COLO668 (cell line): ENCODE results near the gene KRT71.

Experiments
- DNase-seq: peaks from one replicate; lab custom pipeline; 2025; ENCODE audit not compliant: unreplicated experiment; lab: John Stamatoyannopoulos, UW

KRT71 gene

DNA sequence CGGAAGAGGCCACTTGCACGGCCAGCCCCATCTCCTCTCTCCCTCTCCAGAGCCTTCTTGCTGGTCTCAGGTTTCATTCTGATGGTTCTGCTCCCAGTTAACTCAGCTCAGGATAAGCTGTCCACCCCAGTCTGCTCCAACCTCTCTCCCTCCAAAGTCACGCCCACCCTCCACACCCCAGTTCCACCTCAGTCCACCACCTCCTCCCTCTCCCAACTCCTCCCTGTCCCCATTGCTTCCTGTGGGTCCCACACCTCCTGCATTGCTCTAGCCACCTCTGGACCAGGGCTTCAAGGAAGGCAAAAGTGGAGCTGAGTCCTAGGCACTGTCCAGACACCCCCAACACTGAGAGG, 13.1 kb downstream of the KRT71 start:
- no peak for DNase-seq

DNA sequence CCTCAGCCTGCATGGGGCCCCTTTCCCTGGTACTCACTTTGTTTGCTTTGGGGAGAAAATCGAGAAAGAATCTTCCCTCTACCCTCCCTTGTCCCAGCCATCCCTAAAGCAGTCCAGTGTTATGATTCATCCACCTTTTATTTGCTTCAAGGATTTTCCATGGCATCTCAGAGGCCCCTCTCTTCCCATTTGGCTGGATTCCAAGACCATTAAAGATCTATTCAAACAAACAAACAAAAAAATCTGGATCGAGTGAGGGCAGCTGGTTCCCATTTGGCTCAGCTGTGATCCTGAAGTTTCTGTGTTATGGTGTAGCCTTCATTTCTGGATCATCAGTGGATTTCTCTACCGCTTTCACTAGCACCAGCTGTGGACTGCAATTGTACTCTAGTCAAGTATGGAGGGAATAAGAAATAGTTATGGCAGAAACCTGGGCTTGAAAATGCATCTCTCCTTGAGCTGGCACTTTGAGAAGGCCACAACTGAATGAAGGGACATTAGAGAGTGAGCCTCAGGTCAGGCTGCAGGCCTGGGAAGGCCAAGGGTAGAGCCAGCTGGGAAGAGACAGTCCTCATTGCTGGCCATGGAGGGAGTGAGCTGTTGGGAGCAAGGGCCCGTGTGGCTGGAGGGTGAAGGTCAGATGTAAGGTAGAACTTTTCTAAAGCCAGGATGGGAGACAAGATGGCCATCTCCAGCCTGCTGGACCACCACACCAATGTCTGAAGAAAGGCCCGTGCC, 13.7 kb downstream of the KRT71 start:
- DNase-seq, result peak; percentile 4

DNA sequence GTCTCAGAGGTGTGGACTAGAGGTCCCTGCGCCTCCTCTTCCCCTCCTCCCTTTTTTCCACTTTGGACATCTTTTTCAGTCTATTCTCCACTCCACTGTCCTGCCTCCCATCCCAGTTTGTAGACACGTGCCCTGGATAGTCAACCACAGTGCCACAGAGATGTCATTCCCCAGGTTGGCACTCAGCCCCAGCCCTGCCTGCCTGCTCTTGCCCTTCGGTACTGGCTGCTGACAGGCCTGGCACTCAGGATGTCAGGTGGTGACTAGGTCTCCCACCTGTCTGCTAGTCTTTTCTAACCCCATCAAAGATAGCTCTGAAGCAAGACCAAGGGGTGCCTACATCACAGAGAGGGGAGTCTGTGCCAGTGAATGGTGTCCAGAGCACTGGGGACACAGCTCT, 15.8 kb downstream of the KRT71 start:
- no peak for DNase-seq

DNA sequence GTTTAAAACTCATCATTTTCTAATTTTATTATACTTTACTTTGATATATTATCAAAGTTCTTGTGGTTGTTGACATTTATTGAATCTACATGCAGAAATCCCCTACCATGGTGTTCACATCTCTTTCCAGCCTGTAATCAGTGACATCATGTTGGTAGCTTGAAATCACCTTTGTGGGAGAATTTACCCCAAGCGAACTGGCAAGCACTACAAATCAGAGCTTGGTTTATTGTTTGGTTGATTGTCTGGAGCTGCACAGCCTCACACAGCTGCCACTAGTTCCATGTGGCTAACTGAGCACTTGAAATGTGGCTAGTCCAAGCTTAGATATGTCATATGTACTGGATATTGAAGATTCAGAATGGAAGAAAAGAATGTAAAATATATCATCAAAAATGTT, 17.4 kb downstream of the KRT71 start:
- no peak for DNase-seq

DNA sequence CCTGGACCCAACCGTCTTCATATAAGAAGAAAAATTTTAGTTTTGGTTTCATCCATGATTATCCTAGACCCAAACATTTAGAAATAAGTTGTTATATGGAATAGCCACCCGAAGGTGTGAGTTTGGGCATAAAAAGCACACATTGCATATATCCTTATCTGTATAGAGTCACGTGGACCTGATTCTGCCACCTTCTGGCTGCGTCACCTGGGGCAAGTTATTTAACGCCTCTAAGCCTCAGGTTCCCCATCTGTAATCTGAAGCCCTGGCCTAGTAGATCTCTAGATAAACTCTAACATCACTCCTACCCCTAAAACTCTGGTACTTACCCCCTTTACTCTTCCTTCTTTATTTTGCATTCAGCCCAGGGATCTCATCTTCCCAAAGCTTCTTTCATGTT, 18.5 kb downstream of the KRT71 start:
- DNase-seq, result peak; percentile 22

DNA sequence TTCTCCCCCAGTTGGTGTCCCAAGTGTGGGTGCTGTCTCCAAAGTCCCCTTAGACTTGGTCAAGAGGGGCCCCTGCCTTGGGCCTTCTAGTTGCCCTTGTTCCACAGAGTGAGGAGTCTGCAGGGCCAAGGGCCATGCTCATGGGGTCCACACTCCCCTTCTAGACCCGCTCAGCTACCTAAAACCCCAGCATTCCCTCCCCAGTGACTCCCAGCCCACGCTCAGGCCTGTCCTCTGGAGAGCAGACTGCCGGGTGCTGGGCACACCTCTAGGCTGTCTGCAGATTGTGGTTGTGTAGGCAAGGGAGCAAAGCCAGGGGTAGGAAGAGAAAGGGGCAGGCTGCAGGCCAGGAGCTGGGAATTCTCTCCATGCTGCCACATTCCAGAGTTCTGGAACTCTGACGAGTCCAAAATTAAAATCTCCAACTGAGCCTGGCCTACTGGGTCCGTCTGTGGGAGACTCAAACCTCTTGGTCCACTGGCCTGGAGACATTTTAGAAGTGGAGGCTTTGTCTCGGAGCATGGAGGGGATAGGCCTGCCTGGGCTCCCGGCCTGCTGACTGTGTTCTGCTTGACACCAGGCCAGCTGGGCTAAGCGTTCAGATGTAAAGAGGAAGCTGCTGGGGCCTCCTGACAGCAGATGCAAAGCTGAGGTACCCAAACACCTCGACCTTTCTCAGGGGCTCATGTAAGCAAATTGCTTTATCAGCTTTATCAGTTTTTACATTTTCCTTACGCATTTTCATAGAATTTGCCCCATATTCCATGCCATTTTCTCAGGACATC, 19.1 kb downstream of the KRT71 start:
- DNase-seq, result no peak

DNA sequence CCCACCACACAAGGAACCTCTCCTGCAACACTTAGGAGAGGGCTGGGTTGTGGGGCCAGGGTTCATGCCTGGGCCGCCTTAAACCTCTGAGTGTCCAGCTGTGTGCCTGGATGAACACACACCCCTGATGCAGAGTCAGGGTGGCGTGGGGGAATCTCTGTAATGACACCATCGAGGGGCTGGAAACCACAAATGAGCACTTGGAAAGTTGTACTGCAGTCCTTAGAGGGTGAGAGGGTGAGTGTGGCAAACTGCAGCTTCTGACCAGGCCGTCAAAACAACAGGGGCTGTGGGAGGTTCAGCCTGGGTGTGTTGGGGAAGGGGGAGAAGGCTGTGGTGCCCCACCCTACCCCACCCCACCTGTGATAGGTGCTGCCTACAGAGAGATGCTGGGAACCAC, 20.3 kb downstream of the KRT71 start:
- DNase-seq, result no peak

DNA sequence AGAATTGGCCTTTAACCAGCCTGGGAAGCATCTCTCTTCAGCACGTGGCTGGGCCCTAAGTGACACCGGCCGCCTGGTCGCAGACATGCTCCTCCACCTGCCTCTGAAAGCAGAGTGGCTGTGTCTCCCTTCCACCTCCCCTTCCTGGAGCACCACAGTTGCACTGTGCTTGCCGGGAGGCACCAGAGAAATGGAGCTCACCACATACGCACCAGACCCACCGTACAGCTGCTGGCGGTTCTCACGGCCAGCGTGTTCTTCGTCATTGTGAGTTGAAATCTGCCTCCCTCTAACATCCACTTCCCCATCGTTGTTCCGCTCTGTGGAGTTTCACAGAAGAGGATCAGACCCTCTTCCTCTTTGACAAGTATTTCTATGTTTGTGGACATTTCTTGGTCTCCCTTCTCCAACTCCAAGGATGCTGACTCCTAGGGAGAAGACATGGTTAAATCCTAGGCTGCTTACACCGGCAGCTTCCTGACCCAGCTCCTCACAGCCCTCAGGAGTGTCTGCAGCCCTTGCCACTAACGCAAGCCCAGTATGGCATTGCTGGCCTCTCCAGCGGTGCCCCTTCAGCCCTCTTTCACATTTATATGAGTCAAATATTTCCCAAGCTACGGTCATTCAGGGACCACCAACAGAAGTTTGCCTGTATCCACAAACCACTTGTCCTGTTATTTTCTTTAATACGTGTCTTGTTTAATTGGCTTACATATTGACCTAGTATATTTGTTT, 21.2 kb downstream of the KRT71 start:
- no peak for DNase-seq

DNA sequence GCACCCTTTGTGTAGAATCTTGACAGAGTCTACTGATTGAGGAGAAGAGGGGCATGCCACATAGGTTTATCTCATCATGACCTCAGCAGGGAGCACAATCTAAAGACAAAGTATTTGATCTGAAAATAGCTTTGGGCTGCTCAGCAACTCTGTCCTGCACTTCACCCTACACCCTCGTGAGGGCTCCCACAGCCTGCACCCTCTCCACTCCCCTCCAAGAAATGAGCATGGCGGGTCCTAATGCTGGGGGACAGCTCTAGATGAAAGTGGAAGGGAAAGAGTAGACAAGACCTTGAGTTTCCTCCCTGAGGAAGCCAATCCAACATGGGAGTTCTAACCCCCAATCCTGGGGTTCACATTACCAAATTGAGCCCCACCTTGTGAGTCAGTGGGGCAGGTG, 22.0 kb downstream of the KRT71 start:
- no peak for DNase-seq

DNA sequence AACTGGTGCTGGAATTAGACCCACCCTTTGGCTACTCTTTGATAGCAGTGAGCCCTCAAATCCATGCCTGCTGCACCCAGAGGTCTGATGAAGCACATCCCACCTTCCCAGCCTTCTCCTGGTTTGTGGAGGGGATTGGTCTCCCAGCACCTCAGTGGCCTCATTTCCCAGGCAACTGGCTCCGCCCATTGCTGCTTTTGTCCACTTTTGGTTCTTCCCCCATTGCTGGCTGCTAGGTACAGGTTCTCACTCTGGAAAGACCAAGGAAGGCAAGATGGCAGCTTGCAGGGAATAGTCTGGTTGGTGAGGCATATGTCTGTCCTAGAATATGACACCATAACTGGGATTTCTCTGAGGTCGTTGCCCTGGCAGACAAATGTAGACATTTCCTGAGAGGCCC, 22.6 kb downstream of the KRT71 start:
- DNase-seq, result no peak

DNA sequence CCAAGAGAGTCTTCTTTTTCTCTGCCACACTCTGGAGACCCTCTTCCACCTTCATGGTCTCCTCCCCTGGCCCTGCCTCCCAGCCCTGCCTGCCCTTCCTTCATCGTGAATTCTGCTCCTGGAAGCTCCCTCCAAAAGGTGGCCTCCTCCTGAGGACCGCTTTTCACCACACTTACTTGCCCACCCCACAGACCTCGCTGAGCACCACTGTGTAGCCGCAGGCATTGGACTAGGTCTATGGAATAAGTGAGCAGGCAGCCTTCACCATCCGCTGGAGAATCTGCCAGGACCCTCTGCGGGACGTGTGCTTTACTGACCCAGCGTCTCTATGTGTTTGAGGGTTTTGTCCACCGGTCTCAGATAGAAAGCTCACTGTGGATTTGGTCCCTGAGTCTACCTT, 23.1 kb downstream of the KRT71 start:
- no peak for DNase-seq

DNA sequence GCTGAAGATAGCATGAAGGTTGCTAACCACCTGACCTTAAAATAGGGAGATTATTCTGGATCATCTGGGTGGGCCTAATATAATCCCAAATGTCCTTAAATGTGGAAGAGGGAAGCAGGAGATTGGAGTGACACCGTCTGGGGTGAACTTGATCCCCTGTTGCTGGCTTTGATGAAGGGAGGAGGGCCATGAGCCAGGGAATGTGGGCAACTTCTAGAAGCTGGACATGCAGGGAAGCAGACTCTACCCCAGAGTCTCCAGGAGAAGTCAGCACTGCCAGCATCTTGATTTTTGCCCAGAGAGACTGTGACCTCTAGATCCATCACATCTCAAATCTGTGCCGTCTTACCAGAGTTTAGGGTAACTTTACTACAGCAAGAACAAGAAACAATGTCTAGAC, 23.5 kb downstream of the KRT71 start:
- DNase-seq, result no peak

DNA sequence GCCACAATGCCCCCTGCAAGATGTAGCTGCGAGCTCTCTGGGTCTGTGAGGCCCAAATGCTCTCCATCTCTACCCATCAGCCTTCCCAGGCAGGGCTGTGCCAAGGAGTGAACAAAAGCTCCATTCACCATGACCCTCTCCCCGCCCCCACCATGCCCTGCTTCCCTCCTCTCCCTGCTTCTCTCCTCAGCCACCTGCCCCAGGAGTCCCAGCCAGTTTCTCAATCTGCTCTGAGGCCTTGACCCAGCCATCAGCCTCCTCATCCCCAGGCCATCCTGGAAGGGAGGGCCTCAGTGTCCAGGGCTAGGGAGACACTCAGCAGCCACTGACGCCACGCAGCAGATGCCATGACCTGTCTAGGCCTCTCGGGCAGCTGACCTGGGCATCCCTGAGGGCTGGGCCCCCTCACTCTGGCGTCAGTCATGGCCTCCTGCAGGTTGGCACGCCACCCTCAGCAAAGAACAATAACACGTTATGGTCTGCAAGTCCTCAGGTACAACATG, 24.3 kb downstream of the KRT71 start:
- DNase-seq, result no peak

DNA sequence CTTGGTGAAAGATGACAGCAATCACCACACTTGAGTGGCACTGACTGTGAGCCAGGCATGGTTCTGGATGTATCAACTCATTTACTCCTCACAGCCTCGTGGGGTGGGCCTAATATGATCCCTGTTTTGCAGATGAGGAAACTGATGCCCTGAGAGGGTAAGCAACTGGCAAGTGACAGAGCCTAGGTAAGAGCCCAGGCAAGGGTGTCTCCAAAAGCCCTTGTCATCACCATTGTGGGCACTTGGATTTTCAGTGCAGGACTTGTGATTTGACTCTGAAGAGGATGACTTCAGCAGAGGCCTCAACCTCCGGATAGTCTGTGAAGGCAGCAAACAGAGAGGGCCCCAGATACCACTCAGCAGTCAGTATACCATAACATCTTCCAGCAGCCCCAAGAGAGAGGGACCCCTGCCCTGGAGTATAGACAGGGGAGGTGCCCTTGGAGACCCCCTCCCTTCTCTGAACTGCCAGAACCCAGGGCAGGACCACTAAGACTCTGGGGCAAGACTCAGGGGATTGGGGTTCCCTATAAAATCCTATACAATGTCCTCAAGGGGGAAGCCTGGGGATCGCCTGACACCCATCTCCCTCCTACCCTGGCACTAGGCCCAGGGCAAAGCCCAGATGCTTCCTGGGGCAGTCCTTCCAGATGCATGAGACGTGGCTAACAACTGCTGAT, 25.7 kb downstream of the KRT71 start:
- no peak for DNase-seq

DNA sequence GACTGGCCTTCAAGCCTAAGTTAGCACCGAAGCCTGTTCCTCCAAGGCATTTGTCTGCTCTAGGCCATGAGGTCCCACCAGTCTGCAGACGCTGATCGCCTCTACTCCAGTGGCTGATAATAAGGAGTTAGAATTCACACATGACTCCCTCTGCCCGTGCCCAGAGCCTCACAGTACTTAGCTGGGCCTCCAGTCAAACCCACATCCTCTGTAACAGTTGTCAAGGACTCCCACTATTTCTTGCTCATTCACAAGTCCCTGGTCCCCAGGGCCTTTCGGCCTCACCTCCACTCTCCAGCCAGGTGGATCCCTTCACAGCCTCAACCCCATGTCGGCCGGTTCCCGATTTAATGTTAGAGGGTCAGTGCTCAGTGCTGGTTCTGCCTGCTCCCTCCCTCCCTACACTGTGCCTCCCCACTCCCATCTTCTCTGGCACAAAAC, 26.4 kb downstream of the KRT71 start:
- no peak for DNase-seq

DNA sequence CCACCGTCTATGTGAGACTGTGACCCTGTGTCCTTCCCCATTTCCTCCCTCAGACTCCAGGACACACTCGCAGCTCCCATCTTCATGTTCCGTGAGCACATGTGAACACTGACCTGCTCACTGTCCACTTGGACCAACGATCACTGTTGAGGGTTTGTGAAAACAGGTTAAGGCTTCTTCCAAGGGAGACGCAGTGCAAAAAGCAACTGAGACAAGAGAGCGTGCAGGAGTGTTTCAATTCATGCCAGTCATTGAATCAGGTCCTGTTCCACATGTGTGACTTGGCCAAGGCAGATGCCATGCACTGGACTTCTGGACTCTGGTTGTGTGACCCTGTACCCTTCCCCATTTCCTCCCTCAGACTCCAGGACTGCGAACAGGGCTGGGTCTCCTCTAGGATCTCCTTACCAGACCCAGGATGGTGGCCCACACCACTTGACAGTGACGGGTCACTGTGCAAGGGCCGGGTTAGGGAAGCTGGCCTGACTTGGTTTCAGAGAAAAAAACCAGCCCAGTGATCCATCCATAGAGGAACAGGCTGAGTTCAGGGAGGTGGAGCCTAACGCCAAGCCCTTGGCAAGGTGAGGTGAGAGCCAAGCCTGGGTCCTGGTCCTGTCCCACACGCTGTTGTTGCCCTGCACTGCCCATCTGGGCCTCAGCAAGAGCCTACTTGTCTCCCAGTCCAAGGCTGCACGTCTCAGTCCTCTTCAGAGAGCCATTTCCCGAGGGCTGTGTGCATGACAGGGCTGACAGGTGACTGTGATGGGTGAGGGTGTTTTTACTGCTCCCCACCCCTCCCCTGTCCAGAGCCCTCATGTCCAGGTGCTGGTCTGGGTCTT, 27.1 kb downstream of the KRT71 start:
- DNase-seq, result no peak

DNA sequence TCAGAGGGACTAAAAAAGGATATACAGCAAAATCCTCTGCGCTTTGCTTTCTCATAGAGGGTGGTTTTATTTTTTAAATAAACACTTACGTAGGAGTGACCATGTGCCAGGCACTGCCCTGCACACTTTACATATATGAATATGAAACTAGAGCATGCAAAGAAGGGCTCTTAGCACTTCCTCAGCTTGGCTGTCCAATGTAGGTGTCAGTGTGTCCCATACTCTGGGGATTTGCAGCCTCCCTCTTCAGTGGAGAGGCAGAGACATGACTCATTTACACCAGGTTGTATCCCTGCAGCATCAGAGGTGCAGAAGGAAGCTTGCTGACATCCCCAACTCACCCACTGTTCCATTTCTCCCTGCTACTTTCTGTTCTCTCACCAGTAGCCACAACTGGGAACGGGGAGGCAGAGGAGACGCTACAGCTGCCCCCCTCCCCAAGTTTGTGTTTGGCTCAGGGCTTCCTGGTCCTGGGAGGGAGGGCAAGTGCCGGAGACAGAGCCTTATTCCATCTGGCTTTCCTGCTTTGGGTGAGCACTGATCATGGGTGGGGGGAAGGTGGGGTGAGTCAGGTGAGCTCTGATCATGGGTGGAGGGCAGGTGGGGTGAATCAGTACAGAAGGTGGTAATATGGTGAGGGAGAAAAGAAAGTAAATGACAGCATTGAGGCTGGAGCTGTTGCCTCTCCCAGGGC, 27.9 kb downstream of the KRT71 start:
- no peak for DNase-seq

DNA sequence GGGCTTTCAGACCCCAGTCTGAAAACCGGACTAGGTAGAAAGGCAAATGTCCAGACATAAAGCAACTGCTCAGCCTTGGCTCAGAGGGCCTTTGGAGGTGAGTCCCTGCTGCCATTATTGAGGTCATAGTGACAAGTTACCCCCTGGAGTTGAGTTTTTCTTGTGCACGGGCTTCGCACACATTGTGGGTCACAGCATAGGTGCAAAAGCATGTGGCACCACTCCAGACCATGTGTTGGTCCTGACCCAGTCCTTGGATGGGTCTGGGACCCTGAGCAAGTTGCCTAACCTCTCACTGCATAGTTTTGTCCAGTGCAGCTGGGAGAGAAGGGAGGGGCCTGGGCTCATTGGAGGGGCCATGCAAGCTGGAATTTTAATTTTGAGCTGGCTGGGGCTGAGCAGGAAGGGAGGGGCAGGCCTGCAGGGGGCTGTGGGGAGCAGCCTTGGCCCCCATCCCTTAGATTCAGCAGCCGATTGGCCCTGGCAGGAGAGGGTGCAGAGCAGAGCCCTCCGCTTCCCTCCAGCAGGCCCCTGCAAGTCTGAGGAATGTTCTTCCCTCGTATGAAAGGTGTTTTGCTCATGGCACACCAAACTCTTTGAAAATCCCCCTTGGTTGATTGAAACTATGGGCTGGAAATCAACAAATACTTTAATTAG, 28.6 kb downstream of the KRT71 start:
- no peak for DNase-seq

DNA sequence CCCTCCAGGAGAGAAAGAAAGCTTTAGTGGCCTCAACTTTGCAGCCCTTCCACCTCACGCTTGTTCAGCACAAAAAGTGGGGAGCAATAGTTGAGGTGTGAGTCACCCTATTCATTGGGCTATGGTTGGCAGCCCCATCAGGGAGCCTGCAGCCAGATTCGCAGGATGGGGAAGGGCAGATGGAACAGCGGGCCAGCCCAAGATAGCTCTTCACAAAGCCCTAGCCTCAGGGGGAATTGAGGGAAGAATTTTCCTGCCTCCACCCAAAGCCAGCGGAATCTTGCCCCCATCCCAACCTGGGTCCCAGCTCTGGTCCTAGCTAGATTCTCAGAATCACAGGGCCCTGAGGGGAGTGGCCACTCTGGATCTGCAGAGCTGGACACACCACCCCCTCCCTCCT, 29.1 kb downstream of the KRT71 start:
- DNase-seq, result no peak
